ENCODE data around the gene C19orf25.

The C19orf25 gene

DNA sequence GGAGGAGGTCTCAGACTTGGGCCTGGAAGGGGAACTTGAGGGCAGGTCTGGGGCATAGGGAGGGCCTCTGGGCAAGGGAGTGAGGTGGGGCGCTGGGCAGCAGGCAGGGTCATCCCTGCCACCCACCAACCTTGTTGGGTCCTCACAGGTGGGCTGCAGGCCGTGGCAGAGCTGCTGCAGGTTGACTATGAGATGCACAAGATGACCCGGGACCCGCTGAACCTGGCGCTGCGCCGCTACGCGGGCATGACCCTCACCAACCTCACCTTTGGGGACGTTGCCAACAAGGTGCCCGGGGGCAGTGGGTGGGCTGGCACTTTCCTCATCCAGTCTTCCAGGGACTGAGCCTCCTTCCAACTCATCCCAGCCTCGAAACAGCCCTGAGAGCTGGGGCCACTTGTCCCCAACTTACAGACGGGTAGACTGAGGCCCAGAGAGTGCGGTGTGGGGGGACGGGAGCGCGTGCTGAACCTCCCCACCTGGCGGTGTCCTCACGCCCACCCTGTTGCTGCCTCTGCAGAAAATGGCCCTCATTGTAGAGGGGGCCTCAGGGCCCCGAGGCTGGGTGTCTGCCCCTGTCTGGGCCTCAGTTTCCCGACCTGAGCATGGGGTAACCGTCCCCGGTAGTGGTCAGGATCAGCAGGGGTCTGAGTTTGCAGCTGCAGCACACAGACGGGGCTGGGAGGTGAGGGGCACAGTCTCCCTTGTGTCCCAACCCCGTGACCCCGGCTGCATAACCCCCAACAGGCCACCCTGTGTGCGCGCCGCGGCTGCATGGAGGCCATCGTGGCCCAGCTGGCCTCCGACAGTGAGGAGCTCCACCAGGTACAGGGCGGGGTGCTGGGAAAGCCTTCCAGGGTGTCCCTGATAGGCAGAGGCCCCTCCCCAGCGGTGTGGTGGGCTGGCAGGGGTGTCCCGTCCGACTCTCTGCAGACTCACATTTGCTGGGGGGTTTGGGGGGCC, 18.7 kb downstream of the C19orf25 start:
- no peak for TF ChIP-seq Cebpa-rat (IDR thresholded peaks at IDR 0.05)
- Histone ChIP-seq H3K9ac (no peak overlapping the region), H3K27ac (no peak overlapping the region), H3K4me3 (no peak overlapping the region), H3K9me3 (replicated peaks in 1 of 11) (0 out of 22 replicates have a peak, but pooled peaks cover 0 to 7% (median 0%) of the 10 kb centered on the region in 11 experiments), H3K4me2 (peak overlapping the region in 5 of 11 experiments; percentile 28 to 64 (median 56); a peak in 9 of 22 replicates), H4K20me1 (peaks cover 43 to 94% (median 70%) of the 10 kb centered on the region in 11 experiments), H3K36me3 (peaks cover 0 to 19% (median 14%) of the 10 kb centered on the region in 11 experiments; a peak in 12 of 22 replicates), H3K4me1 (peaks cover 19 to 39% (median 26%) of the 10 kb centered on the region in 10 experiments), H3K27me3 (peaks cover 19 to 46% (median 36%) of the 10 kb centered on the region in 11 experiments)

DNA sequence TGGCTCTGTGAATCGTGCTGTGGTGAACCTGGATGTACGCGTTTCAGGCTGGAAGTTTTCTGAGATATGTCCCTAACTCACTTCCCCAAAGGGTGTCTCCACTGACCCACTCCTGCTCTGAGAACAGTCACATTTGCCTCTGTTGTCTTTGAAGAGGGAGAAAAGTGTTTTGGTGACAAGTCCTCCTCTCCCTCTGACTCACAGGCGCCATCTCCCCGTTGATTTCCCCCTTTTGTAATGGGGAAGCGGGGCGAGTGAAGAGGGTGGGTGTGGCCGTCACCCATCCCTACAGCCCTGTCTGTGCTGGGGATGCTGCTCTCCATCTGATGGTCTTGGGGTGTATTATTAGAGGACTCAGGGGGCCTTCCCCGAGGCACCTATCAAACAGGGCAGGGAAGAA, 19.5 kb downstream of the C19orf25 start:
- H3K4me3 ChIP-seq, result no peak overlapping the region
- peaks cover 34 to 90% (median 64%) of the 10 kb centered on the region in 11 experiments; a peak in 20 of 22 replicates for H4K20me1 ChIP-seq
- peak overlapping the region in 5 of 11 experiments; percentile 28 to 64 (median 56); a peak in 9 of 22 replicates for H3K4me2 ChIP-seq
- peak overlapping the region in 2 of 11 experiments; percentile 13 to 19; a peak in 1 of 22 replicates for H3K9ac ChIP-seq
- no peak for TF ChIP-seq Cebpa-rat (IDR thresholded peaks at IDR 0.05)
- H3K4me1 ChIP-seq, result peaks cover 28 to 44% (median 32%) of the 10 kb centered on the region in 10 experiments
- peaks cover 0 to 16% (median 14%) of the 10 kb centered on the region in 11 experiments; a peak in 12 of 22 replicates for H3K36me3 ChIP-seq
- H3K27me3 ChIP-seq, result peaks cover 14 to 46% (median 36%) of the 10 kb centered on the region in 11 experiments
- peak overlapping the region in 2 of 11 experiments; percentile 22 to 30; a peak in 2 of 22 replicates for H3K27ac ChIP-seq
- H3K9me3 ChIP-seq (replicated peaks in 1 of 11), result 0 out of 22 replicates have a peak, but pooled peaks cover 0 to 7% (median 0%) of the 10 kb centered on the region in 11 experiments

DNA sequence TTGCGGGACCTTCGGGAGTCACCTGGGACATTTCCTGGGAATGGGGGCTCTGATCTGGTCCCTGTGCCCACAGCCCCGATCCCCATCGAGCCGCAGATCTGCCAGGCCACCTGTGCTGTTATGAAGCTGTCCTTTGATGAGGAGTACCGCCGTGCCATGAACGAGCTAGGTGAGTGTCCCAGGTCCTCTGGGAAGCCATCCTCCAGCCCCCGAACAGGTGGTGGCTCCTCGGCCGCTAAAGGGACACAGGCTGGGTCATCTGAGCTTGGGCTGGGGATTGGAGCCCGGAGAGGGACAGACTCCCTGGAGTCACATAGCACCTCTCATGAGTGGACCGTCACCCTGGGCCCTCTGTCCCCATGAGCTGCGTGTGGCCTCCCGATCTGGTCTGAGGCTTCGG, 21.1 kb downstream of the C19orf25 start:
- H3K9ac ChIP-seq, result no peak overlapping the region
- no peak for TF ChIP-seq Cebpa-rat (IDR thresholded peaks at IDR 0.05)
- no peak overlapping the region for H3K4me3 ChIP-seq
- H3K9me3 ChIP-seq (replicated peaks in 1 of 11), result 0 out of 22 replicates have a peak, but pooled peaks cover 0 to 7% (median 0%) of the 10 kb centered on the region in 11 experiments
- H3K4me1 ChIP-seq, result peaks cover 43 to 58% (median 46%) of the 10 kb centered on the region in 10 experiments
- H3K27ac ChIP-seq, result no peak overlapping the region
- no peak overlapping the region for H3K4me2 ChIP-seq
- peaks cover 0 to 16% (median 14%) of the 10 kb centered on the region in 11 experiments; a peak in 12 of 22 replicates for H3K36me3 ChIP-seq
- peaks cover 29 to 59% (median 51%) of the 10 kb centered on the region in 11 experiments for H3K27me3 ChIP-seq
- peaks cover 24 to 90% (median 61%) of the 10 kb centered on the region in 11 experiments; a peak in 20 of 22 replicates for H4K20me1 ChIP-seq

DNA sequence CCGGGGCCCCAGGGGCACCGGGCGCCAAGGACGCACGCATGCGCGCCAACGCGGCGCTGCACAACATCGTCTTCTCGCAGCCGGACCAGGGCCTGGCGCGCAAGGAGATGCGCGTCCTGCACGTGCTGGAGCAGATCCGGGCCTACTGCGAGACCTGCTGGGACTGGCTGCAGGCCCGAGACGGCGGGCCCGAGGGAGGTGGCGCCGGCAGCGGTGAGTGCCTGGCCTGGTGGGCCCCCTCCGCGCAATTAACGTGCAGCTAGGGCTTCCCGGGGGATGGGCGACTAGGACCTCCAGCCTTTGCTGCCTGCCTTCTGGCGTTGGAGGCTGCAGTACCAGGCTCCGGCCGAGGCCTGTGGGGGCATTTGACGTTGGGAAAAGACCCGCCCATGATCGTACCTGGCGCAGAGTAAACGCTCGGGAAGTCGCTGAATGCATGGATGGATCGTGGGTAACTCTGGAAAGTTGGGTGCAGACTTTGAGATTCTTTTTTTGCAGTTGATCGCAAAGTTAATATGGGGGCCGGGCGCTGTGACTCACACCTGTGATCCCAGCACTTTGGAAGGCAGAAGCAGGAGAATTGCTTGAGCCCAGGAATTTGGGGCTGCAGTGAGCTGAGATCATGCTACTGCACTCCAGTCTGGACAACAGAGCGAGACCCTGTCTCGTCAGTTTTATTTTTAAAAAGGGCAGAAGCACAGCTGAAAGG, 21.8 kb downstream of the C19orf25 start:
- Histone ChIP-seq H3K4me3 (no peak overlapping the region), H4K20me1 (peaks cover 24 to 94% (median 60%) of the 10 kb centered on the region in 11 experiments; a peak in 20 of 22 replicates), H3K9ac (no peak overlapping the region), H3K27me3 (peaks cover 36 to 66% (median 58%) of the 10 kb centered on the region in 11 experiments), H3K27ac (no peak overlapping the region), H3K9me3 (replicated peaks in 1 of 11) (0 out of 22 replicates have a peak, but pooled peaks cover 0 to 7% (median 0%) of the 10 kb centered on the region in 11 experiments), H3K36me3 (peaks cover 0 to 16% (median 14%) of the 10 kb centered on the region in 11 experiments; a peak in 12 of 22 replicates), H3K4me1 (peaks cover 43 to 58% (median 48%) of the 10 kb centered on the region in 10 experiments), H3K4me2 (peak overlapping the region; percentile 79 to 97 (median 87); a peak in 19 of 22 replicates)
- TF ChIP-seq Cebpa-rat (IDR thresholded peaks at IDR 0.05), result no peak

DNA sequence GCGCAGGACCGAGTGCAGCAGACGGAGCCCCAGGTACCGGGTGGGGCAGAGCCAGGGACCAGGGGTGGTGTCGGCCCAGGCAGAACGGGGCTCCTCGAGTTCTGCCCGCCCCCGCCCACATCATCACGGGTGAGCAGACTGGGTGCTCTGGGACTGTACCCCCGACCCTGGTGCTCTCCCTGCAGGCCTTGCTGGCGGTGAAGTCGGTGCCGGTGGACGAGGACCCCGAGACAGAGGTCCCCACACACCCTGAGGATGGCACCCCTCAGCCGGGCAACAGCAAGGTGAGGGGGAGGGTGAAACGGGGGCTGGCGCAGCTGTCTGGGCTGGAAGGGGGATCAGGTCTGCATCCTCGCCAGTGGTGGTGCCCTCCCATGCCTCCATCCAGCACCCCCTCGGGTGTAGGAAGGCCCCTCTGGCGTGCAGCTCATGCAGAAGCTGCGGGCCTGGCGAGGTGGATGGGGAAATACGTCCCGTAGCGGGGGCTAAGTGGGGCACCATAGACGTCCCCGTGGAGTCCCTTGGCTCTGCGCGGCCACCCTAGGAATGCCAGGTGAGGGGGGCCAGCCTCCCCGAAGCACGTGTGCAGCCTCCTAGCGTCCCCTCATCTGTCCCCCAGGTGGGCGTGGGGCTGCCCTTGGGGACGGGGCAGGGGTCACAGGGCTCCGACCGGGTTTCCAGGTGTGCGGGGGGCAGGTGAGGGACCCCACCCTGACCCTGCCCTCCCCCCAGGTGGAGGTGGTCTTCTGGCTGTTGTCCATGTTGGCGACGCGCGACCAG, 22.7 kb downstream of the C19orf25 start:
- TF ChIP-seq Cebpa-rat (IDR thresholded peaks at IDR 0.05), result no peak
- peak overlapping the region in 2 of 10 experiments; percentile 14 to 16; a peak in 2 of 20 replicates for H3K4me3 ChIP-seq
- H3K27me3 ChIP-seq, result peaks cover 44 to 75% (median 67%) of the 10 kb centered on the region in 11 experiments
- peak overlapping the region in 2 of 11 experiments; percentile 4 to 5; a peak in 1 of 22 replicates for H3K27ac ChIP-seq
- peaks cover 24 to 95% (median 64%) of the 10 kb centered on the region in 11 experiments; a peak in 20 of 22 replicates for H4K20me1 ChIP-seq
- H3K4me2 ChIP-seq, result peak overlapping the region; percentile 79 to 97 (median 87)
- peaks cover 0 to 16% (median 13%) of the 10 kb centered on the region in 11 experiments; a peak in 12 of 22 replicates for H3K36me3 ChIP-seq
- H3K4me1 ChIP-seq, result peaks cover 43 to 58% (median 48%) of the 10 kb centered on the region in 10 experiments
- 0 out of 22 replicates have a peak, but pooled peaks cover 0 to 7% (median 0%) of the 10 kb centered on the region in 11 experiments for H3K9me3 ChIP-seq (replicated peaks in 1 of 11)
- peak overlapping the region in 4 of 11 experiments; percentile 10 to 58 (median 43); a peak in 5 of 22 replicates for H3K9ac ChIP-seq

- Histone ChIP-seq H3K4me2 (peak overlapping the region; percentile 79 to 97 (median 87)), H3K9me3 (replicated peaks in 1 of 11) (0 out of 22 replicates have a peak, but pooled peaks cover 0 to 7% (median 0%) of the 10 kb centered on the region in 11 experiments), H3K4me3 (peak overlapping the region; percentile 23 to 54 (median 46); a peak in 15 of 20 replicates), H3K36me3 (peaks cover 0 to 9% (median 6%) of the 10 kb centered on the region in 11 experiments; a peak in 12 of 22 replicates), H3K9ac (peak overlapping the region in 8 of 11 experiments; percentile 39 to 82 (median 70); a peak in 14 of 22 replicates), H3K4me1 (peaks cover 44 to 58% (median 50%) of the 10 kb centered on the region in 10 experiments), H4K20me1 (peaks cover 16 to 95% (median 61%) of the 10 kb centered on the region in 11 experiments; a peak in 20 of 22 replicates), H3K27ac (peak overlapping the region in 8 of 11 experiments; percentile 54 to 91 (median 79); a peak in 16 of 22 replicates), H3K27me3 (peaks cover 52 to 82% (median 74%) of the 10 kb centered on the region in 11 experiments)
- TF ChIP-seq Cebpa-rat (IDR thresholded peaks at IDR 0.05), result no peak
Observed at GRCh38 chr19:1455336-1456120, 23.5 kb downstream of the C19orf25 start.
